ENCODE results near the gene CATSPERB.

GRCh38 chr14:91745344-91745743, 13.5 kb upstream of the CATSPERB start:
- no peak for TF ChIP-seq JUN (IDR thresholded peaks at IDR 0.05; ENCODE audit: borderline replicate concordance, insufficient read depth, insufficient read length, low read depth)
- no peak for TF ChIP-seq POLR2A (IDR thresholded peaks at IDR 0.05; ENCODE audit: low read depth, low read length)
- no peak for TF ChIP-seq CTCF (IDR thresholded peaks at IDR 0.05; ENCODE audit: extremely low read depth in 1 of 2, insufficient read depth in 1 of 2, low read depth in 1 of 2, low read length in 2 of 2)
- TF ChIP-seq GATA2 (IDR thresholded peaks at IDR 0.05; ENCODE audit: insufficient read depth, insufficient read length, low read depth, low read length): peak; percentile 12

Data from endothelial cell of umbilical vein (primary cell).